ENCODE results near the gene SAFB. TPM values are rescaled to one million over a fixed set of nuclear protein-coding genes. Genes with fewer than 3 reads are reported as not detected.

The SAFB gene
- polyA plus RNA-seq, 2 of the 4 experiments (the other 2 are of a cell fraction): 55.0 to 74.0 TPM

DNA sequence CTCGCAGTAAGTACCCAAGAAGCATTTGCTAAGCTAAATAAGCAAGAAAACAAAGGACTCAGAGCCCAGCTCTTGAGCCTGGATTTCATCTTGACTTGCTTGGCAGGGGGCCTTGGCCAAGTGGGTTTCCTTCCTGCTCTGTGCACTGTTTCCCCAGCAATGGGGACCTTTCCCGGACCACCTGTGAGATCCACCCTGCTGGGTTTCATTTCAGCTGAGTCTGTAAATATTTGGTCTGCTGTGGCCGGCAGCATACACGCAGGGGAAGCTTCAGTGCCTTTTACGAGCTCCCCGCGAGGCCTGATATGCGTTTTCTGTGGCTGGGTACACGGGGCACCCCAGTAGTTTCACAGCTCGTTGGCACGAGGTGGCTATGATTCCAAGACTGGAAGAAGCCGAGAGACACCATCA, 42.7 kb upstream of the SAFB start:
- FAIRE-seq (no peak), ATAC-seq (no peak)
- CTCF ChIA-PET: interaction anchor here (0.5 to 2.0 kb wide), 7 partner anchors 19 to 719 kb away, joined by 3 to 5 read pairs (median 3); no protein-coding TSS in a partner anchor

GRCh38 chr19:5585461-5586299, 37.2 kb upstream of the SAFB start:
- Histone ChIP-seq H3K4me1 (no peaks in the 10 kb centered on the region), H3K4me2 (no peak overlapping the region), H3K9me3 (no peaks in the 10 kb centered on the region), H3K27ac (no peak overlapping the region), H3K4me3 (no peak overlapping the region)
- 78% methylated on average over 9 of the region's 29 CpGs for WGBS (ENCODE audit: missing lambda C conversion rate)
- ChIA-PET POLR2A (no interaction called here), CTCF (interaction anchor here (0.5 kb wide), 1 partner anchor 188 kb away, joined by 4 read pairs; no protein-coding TSS in a partner anchor)
- FAIRE-seq: no peak
- ATAC-seq: peak in 1 of 2 experiments; percentile 4; a peak in 2 of 6 replicates
- no peak for DNase-seq (ENCODE audit: low read depth in 1 of 2, low spot score in 1 of 2)
- no peak for TF ChIP-seq NR3C1 (IDR thresholded peaks at IDR 0.05)
- no peak for TF ChIP-seq BHLHE40 (IDR thresholded peaks at IDR 0.05; ENCODE audit: low read depth, low read length)
- no peak for TF ChIP-seq ZNF302 (CRISPR knock-in tag; IDR thresholded peaks at IDR 0.05)
- TF ChIP-seq REST (IDR thresholded peaks at IDR 0.05): no peak
- TF ChIP-seq RARB (CRISPR knock-in tag; IDR thresholded peaks at IDR 0.05): no peak
- TF ChIP-seq USF2 (IDR thresholded peaks at IDR 0.05): no peak
- no peak for TF ChIP-seq EHF (CRISPR knock-in tag; IDR thresholded peaks at IDR 0.05)
- TF ChIP-seq NFE2L2 (conservative IDR thresholded peaks at IDR 0.05; ENCODE audit: low read length): no peak
- TF ChIP-seq, protein P1, sequence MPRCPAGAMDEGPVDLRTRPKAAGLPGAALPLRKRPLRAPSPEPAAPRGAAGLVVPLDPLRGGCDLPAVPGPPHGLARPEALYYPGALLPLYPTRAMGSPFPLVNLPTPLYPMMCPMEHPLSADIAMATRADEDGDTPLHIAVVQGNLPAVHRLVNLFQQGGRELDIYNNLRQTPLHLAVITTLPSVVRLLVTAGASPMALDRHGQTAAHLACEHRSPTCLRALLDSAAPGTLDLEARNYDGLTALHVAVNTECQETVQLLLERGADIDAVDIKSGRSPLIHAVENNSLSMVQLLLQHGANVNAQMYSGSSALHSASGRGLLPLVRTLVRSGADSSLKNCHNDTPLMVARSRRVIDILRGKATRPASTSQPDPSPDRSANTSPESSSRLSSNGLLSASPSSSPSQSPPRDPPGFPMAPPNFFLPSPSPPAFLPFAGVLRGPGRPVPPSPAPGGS (IDR thresholded peaks at IDR 0.05): no peak
- TF ChIP-seq CBX2 (IDR thresholded peaks at IDR 0.05; ENCODE audit: borderline replicate concordance, low read depth): no peak

More for the DNA sequence above, 42.7 kb upstream of the SAFB start:
- WGBS (ENCODE audit: missing lambda C conversion rate): 85% methylated on average over 12 of the region's 12 CpGs
- Histone ChIP-seq H3K4me2 (no peak overlapping the region), H3K4me1 (no peaks in the 10 kb centered on the region), H3K4me3 (no peak overlapping the region), H3K9me3 (no peaks in the 10 kb centered on the region), H3K27ac (no peak overlapping the region)
- POLR2A ChIA-PET: no interaction called here
- no peak for DNase-seq (ENCODE audit: low read depth in 1 of 2, low spot score in 1 of 2)
- TF ChIP-seq CBX8 (IDR thresholded peaks at IDR 0.05) (no peak), SREBF2 (IDR thresholded peaks at IDR 0.05) (no peak), GATA3 (IDR thresholded peaks at IDR 0.05; ENCODE audit: borderline replicate concordance) (no peak), HDAC2 (IDR thresholded peaks at IDR 0.05) (no peak), ZFP36 (IDR thresholded peaks at IDR 0.05; ENCODE audit: borderline replicate concordance, partially characterized antibody) (no peak), ZC3H11A (IDR thresholded peaks at IDR 0.05) (no peak), RAD21 (conservative IDR thresholded peaks at IDR 0.05 in 1 of 2, IDR thresholded peaks at IDR 0.05 in 1 of 2) (no peak), CHD2 (IDR thresholded peaks at IDR 0.05; ENCODE audit: low read length, partially characterized antibody) (no peak), HES2 (IDR thresholded peaks at IDR 0.05) (no peak), FOXS1 (CRISPR knock-in tag; IDR thresholded peaks at IDR 0.05) (no peak), RARB (CRISPR knock-in tag; IDR thresholded peaks at IDR 0.05) (no peak), BHLHE40 (IDR thresholded peaks at IDR 0.05; ENCODE audit: low read depth, low read length) (no peak), MAFK (IDR thresholded peaks at IDR 0.05; ENCODE audit: partially characterized antibody) (no peak), EP300 (IDR thresholded peaks at IDR 0.05) (no peak), MAZ (IDR thresholded peaks at IDR 0.05; ENCODE audit: borderline replicate concordance, low read depth, low read length) (no peak), REST (IDR thresholded peaks at IDR 0.05) (no peak)
- TF ChIP-seq, protein P2, sequence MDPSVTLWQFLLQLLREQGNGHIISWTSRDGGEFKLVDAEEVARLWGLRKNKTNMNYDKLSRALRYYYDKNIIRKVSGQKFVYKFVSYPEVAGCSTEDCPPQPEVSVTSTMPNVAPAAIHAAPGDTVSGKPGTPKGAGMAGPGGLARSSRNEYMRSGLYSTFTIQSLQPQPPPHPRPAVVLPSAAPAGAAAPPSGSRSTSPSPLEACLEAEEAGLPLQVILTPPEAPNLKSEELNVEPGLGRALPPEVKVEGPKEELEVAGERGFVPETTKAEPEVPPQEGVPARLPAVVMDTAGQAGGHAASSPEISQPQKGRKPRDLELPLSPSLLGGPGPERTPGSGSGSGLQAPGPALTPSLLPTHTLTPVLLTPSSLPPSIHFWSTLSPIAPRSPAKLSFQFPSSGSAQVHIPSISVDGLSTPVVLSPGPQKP (IDR thresholded peaks at IDR 0.05; ENCODE audit: low read depth, low read length): no peak
